HG03460 (cell line): ENCODE measurements around the gene MRPL14.
"Not testable (repeated sequence)": the region's sequence is repeated elsewhere in the genome, so short reads cannot be mapped to it uniquely, and the experiment has no call there.

Experiments
- ATAC-seq: cut with Tn5 transposase; IDR thresholded peaks from one replicate; pipeline ENCODE4 v1.9.1; 2021; ENCODE audit not compliant: unreplicated experiment

MRPL14 gene

DNA sequence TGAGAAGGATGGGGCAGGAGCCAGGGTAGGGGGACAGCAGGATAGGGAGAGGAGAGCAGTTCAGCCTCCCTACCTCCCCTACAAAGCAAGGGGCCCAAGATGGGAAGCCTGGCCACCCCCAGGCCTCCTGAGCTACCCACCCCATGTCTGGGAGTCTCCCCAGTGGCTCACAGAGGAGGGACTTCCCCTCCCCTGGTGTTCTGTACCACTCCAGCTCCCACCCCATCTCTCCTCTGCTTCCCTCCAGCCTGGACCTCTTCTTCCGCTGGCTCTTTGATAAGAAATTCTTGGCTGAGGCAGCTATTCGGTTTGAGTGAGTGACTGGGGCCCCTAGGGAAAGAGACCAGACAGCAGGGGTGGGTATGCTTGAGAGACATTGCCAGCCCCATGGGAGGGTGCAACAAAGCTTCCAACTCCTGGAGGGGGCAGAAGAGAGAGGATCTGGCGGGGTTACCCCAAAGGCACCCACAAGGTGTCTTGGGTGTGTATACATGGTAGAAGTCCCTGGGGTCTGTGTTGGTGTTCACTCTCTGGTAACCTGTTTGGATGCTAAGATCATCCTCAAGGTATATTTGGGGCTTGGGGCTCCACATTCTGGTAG, 23.2 kb upstream of the MRPL14 start:
- ATAC-seq = no peak

DNA sequence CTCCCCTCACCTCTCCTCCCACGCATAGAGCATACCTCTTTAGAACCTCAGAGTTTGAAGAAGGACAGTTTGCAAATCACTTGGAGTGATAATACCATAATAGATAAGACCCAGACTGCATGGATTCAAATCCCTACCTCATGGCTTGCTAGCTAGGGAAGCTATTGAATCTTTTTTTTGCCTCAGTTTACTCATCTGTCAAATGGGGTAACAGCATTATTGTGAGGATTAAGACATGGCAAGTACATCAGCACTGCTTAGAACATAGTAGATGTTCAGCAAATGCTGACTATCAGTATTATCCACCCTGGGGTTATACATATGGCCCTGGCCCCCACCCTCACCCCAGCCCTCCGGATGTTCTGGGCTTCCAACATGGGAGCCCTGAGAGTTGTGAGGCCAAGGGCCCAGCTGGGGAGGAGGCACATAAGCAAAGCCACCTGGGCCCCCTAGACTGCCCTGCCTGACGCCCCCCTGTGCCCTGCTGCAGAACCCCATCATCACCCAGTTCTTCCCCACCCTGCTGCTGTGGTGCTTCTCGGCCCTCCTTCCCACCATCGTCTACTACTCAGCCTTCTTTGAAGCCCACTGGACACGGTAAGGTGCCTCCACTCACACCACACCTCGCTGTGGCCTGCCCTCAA, 22.2 kb upstream of the MRPL14 start:
- no peak for ATAC-seq

DNA sequence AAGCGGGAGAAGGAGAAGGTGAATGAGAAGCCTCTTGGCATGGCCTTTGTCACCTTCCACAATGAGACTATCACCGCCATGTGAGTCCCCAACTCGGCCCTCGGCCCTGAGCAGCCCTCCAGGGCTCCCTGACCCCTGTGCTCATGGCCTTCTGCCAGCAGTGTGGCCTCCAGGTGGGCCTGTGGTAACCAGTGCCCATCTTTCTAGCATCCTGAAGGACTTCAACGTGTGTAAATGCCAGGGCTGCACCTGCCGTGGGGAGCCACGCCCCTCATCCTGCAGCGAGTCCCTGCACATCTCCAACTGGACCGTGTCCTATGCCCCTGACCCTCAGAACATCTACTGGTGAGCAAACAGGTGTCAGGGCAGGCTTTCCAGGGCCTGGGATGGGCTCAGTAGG, 21.1 kb upstream of the MRPL14 start:
- ATAC-seq = no peak

DNA sequence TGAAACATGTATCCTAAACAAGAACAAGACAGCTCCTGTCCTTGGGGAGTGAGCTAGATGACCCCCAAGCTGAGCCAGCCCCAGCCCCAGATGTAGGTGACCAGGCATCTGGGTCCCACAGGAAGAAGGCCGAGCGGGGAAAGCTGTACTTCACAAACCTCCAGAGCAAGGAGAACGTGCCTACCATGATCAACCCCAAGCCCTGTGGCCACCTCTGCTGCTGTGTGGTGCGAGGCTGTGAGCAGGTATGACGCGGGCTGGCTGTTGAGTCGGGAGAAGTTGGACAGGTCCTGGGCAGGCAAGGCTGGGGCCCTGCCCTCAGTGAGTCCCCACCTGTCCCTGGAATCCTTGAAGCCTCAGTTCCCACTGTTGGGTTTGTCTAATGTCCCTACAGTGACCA, 20.0 kb upstream of the MRPL14 start:
- ATAC-seq = no peak

DNA sequence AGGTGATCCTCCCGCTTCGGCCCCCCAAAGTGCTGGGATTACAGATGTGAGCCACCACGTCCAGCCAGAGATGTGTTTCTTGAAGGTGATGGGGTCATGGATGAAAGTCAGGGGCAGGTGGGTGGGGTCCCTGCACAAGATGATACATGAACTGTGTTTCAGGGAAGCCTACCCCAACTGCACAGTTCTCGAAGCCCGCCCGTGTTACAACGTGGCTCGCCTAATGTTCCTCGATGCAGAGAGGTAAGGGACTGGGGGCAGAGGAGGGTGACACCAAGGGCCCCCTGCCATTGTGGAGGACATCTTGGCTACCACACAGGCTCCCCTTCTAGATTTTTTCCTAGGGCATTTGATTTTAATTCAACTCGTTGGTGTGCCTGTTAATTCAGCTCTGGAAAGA, 19.4 kb upstream of the MRPL14 start:
- no peak for ATAC-seq

DNA sequence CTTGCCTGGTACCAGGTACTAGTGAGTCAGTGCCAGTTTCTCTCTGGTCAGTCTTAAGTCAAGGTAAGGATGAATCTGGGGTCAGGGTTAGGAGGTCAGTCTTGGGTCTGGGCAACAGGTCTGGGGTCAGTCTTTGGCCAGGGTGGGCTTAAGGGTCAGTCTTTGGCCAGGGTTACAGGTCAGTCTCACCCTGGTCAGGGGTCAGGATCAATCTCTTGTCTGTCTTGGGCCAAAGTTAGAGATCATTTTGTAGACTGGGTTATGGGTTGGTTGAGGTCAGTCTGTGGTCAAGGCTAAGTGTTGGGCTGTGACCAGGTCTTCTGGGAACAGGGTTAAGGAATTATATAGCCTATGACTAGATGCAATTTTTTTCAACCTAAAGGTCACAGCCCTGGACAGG, 18.6 kb upstream of the MRPL14 start:
- no peak for ATAC-seq

DNA sequence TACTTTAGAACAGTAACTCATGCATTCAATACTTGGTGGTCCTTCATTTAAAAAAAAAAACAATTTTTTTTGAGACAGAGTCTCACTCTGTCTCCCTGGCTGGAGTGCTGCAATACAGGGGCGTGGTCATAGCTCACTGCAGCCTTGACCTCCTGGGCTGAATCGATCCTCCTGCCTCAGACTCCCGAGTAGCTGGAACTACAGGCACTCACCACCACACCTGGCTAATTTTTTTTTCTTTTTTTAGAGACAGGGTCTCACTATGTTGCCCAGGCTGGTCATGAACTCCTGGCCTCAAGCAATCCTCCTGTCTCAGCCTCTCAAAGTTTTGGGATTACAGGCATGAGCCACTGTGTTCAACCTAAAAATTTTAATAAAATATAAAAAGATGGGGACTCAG, 17.3 kb upstream of the MRPL14 start:
- not testable (repeated sequence) for ATAC-seq

DNA sequence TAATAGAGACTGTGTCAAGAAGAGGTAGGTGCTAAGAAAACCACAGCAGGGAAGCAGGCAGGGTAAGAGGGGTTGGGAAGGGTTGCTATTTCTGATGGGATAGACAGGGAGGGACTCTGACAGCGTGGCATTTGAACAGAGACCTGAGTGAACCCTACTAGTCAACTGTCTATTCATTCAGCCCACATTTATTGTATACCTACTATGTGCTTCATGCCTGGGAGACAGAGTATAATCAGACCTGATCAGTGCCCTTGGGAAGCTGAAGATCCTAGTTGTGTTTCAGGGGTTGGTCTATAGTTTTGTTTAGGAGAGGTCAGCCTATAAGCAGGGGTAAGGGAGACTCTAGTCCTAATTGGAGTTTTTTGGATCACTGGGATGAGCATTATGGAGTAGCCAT, 16.5 kb upstream of the MRPL14 start:
- no peak for ATAC-seq

DNA sequence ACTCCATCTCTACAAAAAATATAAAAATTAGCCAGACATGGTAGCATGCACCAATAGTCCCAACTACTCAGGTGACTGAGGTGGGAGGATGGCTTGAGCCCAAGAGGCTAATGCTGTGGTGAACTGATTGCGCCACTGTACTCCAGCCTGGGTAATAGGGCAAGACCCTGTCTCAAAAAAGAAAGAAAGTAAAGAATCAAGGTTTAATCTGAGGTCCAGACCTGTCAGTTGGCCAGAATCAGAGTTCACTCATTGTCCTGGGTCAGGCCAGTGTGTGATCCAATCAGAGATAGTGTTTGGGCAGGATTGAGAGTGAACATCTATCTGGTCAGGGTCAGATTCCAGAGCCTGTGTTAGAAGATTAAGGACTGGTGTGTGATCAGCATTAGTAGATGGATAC, 15.6 kb upstream of the MRPL14 start:
- ATAC-seq = no peak

DNA sequence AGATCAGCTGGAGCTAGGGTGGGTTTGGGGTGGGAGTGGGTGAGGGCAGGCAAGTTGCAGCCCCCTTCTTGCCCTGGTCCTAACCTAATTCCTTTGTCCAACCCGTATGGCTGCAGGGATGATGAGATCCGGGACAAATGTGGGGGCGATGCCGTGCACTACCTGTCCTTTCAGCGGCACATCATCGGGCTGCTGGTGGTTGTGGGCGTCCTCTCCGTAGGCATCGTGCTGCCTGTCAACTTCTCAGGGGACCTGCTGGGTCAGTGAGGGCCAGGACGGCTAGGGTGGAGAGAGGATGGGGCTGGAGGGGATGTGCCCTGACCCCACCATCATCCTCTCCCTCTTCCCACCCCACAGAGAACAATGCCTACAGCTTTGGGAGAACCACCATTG, 12.1 kb upstream of the MRPL14 start:
- ATAC-seq = no peak

DNA sequence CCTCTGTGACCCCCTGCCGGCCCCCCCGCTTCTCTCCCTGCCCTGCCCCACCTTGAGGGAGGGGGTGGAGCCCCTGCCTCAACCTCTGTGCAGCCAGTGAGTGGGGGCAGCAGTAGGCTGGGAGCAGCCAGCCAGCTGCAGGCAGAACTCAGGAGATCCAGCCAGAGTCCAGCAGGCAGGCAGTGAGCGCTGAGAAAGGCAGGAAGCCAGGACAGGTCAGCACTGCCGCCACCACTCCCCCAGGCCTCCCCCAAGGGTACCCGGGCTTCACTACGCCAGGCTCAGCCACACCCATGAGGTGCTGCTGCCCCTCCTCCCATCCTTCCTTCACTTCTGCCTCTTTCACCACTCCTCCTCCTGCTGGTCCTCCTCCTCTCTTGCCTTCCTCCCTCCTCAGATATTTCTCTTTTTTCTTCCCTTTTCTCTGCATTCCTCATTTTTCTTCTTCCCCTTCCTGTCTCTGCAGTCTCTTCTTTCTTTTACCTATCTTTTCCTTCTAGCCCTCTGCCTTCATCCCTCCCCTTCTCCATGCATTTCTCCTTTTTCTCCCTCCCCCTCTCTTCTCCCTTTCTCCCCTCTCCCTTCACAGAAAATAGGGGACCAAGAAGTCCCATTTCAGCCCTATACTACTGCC, 11.6 kb upstream of the MRPL14 start:
- ATAC-seq = no peak

DNA sequence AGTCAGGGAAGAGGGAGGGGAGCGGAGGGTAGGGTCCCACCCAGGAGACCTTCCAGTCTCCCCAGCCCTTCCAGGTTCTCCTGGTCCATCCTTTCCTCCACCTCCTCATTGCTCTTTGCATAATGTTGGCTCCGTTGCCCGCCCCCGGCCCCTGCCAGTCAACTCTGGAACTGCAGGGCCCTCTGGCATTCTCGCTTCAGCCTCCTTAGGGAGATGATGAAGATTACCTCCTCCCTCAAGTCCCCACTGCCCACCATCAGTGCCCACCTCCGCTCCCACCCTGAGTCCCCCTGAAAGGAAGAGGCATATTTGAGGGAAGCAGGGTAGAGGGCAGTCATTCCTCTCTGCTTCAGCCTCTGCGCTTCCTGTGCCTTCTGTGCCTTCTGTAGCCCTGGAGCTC, 8.6 kb upstream of the MRPL14 start:
- no peak for ATAC-seq

DNA sequence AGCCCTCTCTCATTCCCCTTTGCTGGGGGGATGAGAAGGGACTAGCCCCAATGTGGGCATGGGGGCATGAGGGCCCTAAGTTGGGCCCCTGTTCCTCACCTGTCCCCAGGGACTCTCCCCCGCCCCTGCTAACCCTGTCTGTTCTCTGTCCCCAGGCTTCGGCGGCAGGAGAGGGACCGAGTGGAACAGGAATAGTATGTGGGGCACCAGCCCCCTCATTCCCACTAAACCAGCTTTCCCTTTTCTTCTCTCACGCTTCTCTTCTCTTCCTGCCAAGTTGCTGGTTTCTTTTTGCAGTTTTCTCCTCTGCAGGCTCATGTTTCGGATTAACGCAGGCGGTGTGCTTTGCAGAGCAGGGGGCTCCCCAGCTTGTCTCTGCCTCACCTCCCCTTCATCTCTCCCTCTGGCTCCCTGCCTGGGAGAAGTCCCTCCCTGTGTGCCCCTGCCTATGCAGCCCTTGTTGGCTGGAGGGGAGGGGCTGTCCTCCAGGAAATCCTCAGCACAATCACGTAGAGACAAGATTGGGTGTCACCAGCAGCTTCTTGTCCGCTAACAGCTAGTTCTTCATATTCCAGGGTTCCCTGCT, 8.0 kb upstream of the MRPL14 start:
- ATAC-seq = no peak

DNA sequence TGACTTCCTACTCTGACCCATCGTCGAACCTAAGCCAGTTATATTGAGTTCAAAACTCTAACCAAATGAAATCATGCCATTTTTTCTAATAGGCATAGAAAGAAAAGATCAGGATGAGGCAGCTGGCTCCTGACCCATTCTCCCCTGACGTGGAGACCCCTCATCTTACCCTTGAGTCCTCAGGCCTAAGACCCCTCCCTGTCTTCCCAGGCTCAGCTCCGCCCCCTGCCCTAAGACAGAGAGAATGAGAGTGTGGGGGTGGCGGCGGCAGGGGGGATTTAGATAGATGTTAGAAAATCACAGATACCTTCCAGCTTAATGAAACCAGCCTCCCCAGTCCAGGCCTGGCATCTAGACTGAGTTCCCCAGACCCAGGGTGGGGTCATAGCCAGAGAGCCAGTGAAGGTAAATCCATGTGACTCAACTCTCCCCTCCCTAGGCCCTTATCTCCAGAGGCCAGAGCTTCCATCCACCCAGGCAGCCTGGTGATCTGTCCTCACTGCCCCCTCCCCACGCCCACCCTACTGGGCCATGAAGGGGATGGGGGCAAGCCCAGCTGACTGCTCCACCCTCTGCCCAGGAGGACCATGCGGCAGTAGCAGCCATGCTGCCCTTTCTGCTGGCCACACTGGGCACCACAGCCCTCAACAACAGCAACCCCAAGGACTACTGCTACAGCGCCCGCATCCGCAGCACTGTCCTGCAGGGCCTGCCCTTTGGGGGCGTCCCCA, 6.9 kb upstream of the MRPL14 start:
- no peak for ATAC-seq

DNA sequence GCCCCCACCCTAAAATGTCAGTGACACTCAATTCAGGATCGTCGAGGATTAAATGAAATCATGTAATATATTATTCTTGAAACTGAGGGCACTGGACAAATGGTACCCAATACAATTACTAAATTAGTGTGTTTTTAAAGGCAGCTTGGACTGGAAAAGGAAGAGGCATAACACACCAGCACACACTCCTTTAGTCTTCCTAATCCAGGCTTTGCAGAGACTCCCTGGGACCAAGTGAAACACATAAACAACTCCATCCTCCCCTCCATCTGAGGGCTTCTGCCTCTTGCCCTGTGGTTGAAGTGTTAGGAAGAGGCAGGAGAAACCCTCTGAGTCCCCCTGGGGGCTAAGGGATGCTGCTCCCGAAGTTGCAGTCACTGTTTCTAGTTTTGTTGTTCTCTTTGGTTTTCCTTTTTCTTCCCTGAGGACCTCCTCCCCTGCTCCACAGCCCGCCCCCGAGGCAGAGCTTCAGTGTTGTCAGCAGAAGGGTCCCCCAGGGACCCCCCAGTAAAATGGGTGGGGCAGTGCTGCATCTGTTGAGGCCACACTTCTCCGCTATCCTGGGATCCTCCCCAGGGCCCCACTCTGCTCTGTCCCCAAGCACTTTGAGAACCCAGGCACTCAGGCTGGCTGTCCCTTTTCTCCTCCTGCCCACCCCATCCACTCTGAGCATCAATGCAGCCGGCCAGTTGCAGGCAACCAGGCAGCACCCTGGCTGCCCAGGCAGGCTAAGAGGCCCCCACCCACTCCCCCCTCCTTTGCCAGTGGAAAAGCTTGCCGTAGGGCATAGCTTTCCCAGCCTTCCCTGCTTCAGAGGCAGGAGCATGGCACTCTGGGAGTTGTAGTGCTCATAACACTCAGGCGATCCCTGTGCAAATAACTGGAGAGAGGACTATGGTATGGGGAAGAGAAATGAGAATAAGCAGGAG, 6.0 kb upstream of the MRPL14 start:
- ATAC-seq = no peak

DNA sequence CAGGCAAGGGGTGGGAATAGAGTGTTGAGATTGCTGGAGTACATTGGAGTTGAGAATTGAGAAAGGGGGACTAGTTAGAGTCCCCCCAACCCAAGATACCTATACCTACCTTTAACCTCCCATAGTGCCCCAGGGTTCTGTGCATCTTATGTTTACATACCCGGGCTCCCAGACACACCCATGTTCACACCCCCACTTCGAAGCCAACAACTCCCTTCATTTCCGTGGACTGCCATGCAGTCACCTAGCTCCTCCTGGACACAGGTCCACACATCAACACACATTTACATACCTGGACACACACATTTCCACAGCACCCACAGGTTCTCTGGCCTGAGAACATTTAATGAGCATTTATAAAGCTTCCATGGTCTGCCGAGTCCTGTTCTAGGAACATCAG, 5.2 kb upstream of the MRPL14 start:
- no peak for ATAC-seq

DNA sequence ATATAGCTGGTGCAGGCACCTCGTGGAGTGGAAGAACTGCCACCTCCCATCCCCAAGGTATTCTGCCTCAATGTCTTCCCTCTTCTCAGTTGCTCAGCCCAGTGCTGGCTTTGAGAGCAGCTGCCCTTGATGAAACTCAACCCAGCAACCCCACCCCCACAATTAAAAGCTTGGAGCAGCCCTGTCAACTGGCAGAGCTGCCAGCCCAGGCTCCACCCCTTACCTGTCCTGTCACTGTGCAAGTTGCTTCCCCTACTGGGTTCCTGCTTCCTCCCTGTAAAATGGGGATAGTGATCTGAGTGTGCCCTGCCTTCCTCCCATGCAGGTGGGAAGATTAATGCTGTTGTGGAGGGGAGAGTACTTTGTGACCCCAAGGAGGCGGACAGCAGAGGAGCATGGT, 4.6 kb upstream of the MRPL14 start:
- no peak for ATAC-seq

DNA sequence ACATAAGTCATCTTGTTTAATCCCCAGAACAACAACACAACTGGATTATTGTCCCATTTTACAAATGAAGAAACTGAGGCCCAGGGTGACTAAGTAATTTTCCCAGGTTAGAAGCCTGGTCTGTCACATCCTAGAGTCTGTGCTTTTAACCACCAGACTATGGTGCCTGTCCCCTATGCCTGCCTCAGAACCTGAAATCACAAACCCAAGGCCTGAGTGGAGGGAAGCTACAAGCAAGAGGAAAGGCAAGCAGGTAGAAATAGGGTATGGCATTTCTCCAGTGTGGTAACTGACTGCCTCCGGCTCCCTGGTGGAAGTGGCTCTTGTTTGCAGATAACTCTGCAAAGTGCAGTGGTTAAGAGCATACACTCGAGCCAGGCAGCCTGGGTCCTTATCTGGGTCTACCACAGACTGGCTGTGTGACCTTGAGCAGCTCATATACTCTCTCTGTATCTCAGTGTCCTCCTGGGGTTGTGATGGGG, 2.6 kb upstream of the MRPL14 start:
- no peak for ATAC-seq

DNA sequence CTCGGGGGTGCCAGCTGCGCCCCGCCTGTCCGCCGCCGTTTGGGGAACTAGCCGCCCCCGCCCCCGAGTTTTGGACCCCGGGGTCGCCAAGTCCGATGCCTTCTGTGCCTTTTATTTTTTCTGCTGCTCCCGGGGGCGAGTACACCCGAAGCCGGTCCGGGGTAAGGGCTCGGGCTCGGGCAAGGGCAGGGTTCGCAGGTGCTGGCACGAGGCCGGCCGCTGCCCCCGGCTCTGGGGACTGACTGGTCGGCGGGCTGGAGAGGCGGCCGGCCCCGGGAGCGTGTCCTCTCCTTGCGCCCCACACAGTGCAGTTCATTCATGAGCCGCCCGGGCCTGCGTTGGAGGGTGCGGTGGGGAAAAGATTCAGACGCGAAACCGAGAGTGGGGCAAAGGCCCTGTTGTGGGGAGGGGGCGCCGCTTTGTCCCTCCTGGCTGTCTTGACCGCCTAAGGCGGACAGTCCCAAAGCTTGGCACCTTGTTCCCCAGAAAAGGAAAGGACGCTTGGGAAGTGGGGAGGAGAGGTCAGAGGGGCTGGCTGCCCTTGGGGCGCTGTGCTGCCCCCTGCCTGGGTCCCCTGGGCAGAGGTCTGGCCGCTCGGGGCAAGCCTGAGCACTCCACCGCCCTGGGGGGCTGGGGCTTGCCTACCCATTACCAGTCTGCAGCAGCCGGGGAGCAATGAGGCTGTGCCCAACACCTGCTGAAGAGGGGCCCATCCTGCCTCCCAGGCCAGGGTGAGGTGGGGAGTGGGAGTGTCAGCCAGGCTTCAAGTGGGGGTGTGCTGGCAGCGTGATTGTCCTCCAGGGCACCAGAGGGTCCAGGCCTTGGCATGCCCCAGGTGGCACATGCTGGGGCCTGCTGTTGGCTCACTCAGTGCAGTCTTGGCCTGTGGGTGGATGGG, 1.0 kb upstream of the MRPL14 start:
- ATAC-seq = no peak
